ENCODE results near the gene FGF14.

Gene FGF14

GRCh38 chr13:102212729-102213128 is 189.1 kb downstream of the FGF14 start:
- POLR2A ChIA-PET, result no interaction called here
- H3K4me1 ChIP-seq (ENCODE audit: control insufficient read depth, insufficient read depth, low read length), result no peaks in the 10 kb centered on the region
- H3K27ac ChIP-seq (ENCODE audit: extremely low read depth, low read depth, low read length), result no peak overlapping the region
- CTCF ChIA-PET, result no interaction called here
- H3K4me3 ChIP-seq (ENCODE audit: low read depth, low read length), result no peak overlapping the region
- no peak for TF ChIP-seq ZBTB7A (tag by site-specific recombination; IDR thresholded peaks at IDR 0.05; ENCODE audit: low read depth)
- TF ChIP-seq ZBTB1 (tag by site-specific recombination; IDR thresholded peaks at IDR 0.05), result no peak
- TF ChIP-seq ZNF621 (tag by site-specific recombination; IDR thresholded peaks at IDR 0.05), result no peak
- no peak for TF ChIP-seq ZNF311 (tag by site-specific recombination; IDR thresholded peaks at IDR 0.05; ENCODE audit: borderline replicate concordance)
- TF ChIP-seq ZNF830 (tag by site-specific recombination; IDR thresholded peaks at IDR 0.05; ENCODE audit: low read depth), result no peak
- no peaks in the 10 kb centered on the region for H3K36me3 ChIP-seq (ENCODE audit: control insufficient read depth in 2 of 2, insufficient read depth in 1 of 2, low read length in 2 of 2)
- no peaks in the 10 kb centered on the region for H3K9me3 ChIP-seq (ENCODE audit: control insufficient read depth, insufficient read depth, low read depth, low read length)

- Histone ChIP-seq H3K27ac (ENCODE audit: extremely low read depth, low read depth, low read length) (no peak overlapping the region), H3K4me3 (ENCODE audit: low read depth, low read length) (no peak overlapping the region), H3K4me1 (ENCODE audit: control insufficient read depth, insufficient read depth, low read length) (no peaks in the 10 kb centered on the region), H3K9me3 (ENCODE audit: control insufficient read depth, insufficient read depth, low read depth, low read length) (no peaks in the 10 kb centered on the region), H3K36me3 (ENCODE audit: control insufficient read depth in 2 of 2, insufficient read depth in 1 of 2, low read length in 2 of 2) (no peaks in the 10 kb centered on the region)
- TF ChIP-seq ZNF677 (tag by site-specific recombination; IDR thresholded peaks at IDR 0.05) (no peak), ZNF488 (tag by site-specific recombination; IDR thresholded peaks at IDR 0.05) (no peak), SALL2 (tag by site-specific recombination; IDR thresholded peaks at IDR 0.05; ENCODE audit: borderline replicate concordance) (no peak), ZNF18 (tag by site-specific recombination; IDR thresholded peaks at IDR 0.05) (no peak), ZNF624 (tag by site-specific recombination; IDR thresholded peaks at IDR 0.05) (no peak), ZNF791 (tag by site-specific recombination; IDR thresholded peaks at IDR 0.05) (no peak), ZNF785 (tag by site-specific recombination; IDR thresholded peaks at IDR 0.05) (no peak), ZNF692 (tag by site-specific recombination; IDR thresholded peaks at IDR 0.05) (no peak), ZNF248 (tag by site-specific recombination; IDR thresholded peaks at IDR 0.05) (no peak), OSR2 (tag by site-specific recombination; IDR thresholded peaks at IDR 0.05) (no peak), ZNF341 (tag by site-specific recombination; IDR thresholded peaks at IDR 0.05; ENCODE audit: low read depth) (no peak), ZNF174 (tag by site-specific recombination; IDR thresholded peaks at IDR 0.05) (no peak), ZNF354C (tag by site-specific recombination; IDR thresholded peaks at IDR 0.05; ENCODE audit: borderline replicate concordance, low read depth) (no peak), ZNF600 (tag by site-specific recombination; IDR thresholded peaks at IDR 0.05) (no peak)
- POLR2A ChIA-PET, result no interaction called here
- CTCF ChIA-PET, result no interaction called here
Measured at GRCh38 chr13:102208347-102208746, 193.5 kb downstream of the FGF14 start.

- Histone ChIP-seq H3K36me3 (ENCODE audit: control insufficient read depth in 2 of 2, insufficient read depth in 1 of 2, low read length in 2 of 2) (no peaks in the 10 kb centered on the region), H3K4me3 (ENCODE audit: low read depth, low read length) (no peak overlapping the region), H3K4me1 (ENCODE audit: control insufficient read depth, insufficient read depth, low read length) (no peaks in the 10 kb centered on the region), H3K27ac (ENCODE audit: extremely low read depth, low read depth, low read length) (no peak overlapping the region), H3K9me3 (ENCODE audit: control insufficient read depth, insufficient read depth, low read depth, low read length) (no peaks in the 10 kb centered on the region)
- ChIA-PET CTCF (no interaction called here), POLR2A (no interaction called here)
- TF ChIP-seq ZNF571 (tag by site-specific recombination; IDR thresholded peaks at IDR 0.05) (no peak), ZNF513 (tag by site-specific recombination; IDR thresholded peaks at IDR 0.05) (no peak), ZNF843 (tag by site-specific recombination; IDR thresholded peaks at IDR 0.05) (no peak), ZBTB8A (tag by site-specific recombination; IDR thresholded peaks at IDR 0.05) (no peak), ZEB2 (tag by site-specific recombination; IDR thresholded peaks at IDR 0.05) (no peak), ZNF266 (tag by site-specific recombination; IDR thresholded peaks at IDR 0.05; ENCODE audit: low read depth) (no peak), ZNF121 (tag by site-specific recombination; IDR thresholded peaks at IDR 0.05) (no peak), ZXDB (tag by site-specific recombination; IDR thresholded peaks at IDR 0.05) (no peak), ZNF639 (tag by site-specific recombination; IDR thresholded peaks at IDR 0.05) (no peak)
Measured at GRCh38 chr13:102207680-102208342, 194.0 kb downstream of the FGF14 start.
